Osteocyte (in vitro differentiated cells): Measurements from ENCODE around the gene CYTH1. TPM values are rescaled to one million over a fixed set of nuclear protein-coding genes. Genes with fewer than 3 reads are reported as not detected.
A peak's percentile ranks its signal among the peaks of the same experiment; 100 is the strongest.

Experiments
- DNase-seq: peaks from one replicate; pipeline ENCODE4 v3.0.0; 2021; ENCODE audit warnings: mixed read lengths; ENCODE audit not compliant: unreplicated experiment; ENCODE audit errors: extremely low spot score
- H3K27ac Mint-ChIP-seq: one replicate; pipeline ENCODE4 v1.8.0; 2021; ENCODE audit warnings: mild to moderate bottlenecking, mixed read lengths; ENCODE audit not compliant: unreplicated experiment
- H3K27me3 Mint-ChIP-seq: one replicate; pipeline ENCODE4 v1.8.0; 2021; ENCODE audit warnings: mixed read lengths; ENCODE audit not compliant: unreplicated experiment
- H3K36me3 Mint-ChIP-seq: one replicate; pipeline ENCODE4 v1.8.0; 2021; ENCODE audit warnings: mixed read lengths; ENCODE audit not compliant: unreplicated experiment
- H3K4me1 Mint-ChIP-seq: one replicate; pipeline ENCODE4 v1.8.0; 2021; ENCODE audit warnings: mixed read lengths; ENCODE audit not compliant: unreplicated experiment
- H3K4me3 Mint-ChIP-seq: one replicate; pipeline ENCODE4 v1.8.0; 2021; ENCODE audit warnings: mild to moderate bottlenecking, moderate library complexity, mixed read lengths; ENCODE audit not compliant: unreplicated experiment
- H3K9me3 Mint-ChIP-seq: one replicate; pipeline ENCODE4 v1.8.0; 2021; ENCODE audit warnings: mixed read lengths; ENCODE audit not compliant: unreplicated experiment
- total RNA-seq: library from RNA; stranded (reverse); gene quantifications from 2 replicates; pipeline ENCODE4 v1.2.1, GENCODE V29; 2021
- TF ChIP-seq, protein P1 (sequence below): fragments of 200-600 bp; sonication (generic); IDR thresholded peaks from 2 replicates; pipeline ENCODE4 v1.5.0; 2021; ENCODE audit warnings: antibody characterized with exemption, mild to moderate bottlenecking, moderate library complexity

CYTH1 gene
- total RNA-seq, 1 donor from 2014 or later: 113 TPM

DNA sequence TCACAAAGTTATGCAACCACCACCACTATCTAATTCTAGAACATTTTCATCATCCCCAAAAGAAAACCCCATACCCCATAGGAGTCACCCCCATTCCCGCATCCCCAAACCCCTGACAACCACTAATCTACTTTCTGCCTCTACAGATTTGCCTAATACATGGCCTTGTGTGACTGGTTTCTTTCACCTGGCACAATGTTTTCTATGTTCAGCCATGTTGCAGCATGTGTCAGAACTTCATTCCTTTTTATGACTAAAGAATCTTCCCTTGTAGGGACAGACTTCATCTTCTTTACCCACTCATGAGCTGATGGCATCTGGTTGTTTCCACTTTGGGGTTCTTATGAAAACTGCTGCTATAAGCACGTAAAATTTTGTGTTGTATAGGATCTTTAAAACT is 34.6 kb downstream of the CYTH1 start:
- Mint-ChIP-seq H3K27ac (peak overlapping the region; percentile 32), H3K4me3 (no peak overlapping the region), H3K36me3 (peaks cover 4% of the 10 kb centered on the region), H3K27me3 (no peaks in the 10 kb centered on the region), H3K9me3 (no peaks in the 10 kb centered on the region), H3K4me1 (peaks cover 60% of the 10 kb centered on the region)
- TF ChIP-seq, protein P1, sequence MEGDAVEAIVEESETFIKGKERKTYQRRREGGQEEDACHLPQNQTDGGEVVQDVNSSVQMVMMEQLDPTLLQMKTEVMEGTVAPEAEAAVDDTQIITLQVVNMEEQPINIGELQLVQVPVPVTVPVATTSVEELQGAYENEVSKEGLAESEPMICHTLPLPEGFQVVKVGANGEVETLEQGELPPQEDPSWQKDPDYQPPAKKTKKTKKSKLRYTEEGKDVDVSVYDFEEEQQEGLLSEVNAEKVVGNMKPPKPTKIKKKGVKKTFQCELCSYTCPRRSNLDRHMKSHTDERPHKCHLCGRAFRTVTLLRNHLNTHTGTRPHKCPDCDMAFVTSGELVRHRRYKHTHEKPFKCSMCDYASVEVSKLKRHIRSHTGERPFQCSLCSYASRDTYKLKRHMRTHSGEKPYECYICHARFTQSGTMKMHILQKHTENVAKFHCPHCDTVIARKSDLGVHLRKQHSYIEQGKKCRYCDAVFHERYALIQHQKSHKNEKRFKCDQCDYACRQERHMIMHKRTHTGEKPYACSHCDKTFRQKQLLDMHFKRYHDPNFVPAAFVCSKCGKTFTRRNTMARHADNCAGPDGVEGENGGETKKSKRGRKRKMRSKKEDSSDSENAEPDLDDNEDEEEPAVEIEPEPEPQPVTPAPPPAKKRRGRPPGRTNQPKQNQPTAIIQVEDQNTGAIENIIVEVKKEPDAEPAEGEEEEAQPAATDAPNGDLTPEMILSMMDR: no peak
- DNase-seq: no peak

DNA sequence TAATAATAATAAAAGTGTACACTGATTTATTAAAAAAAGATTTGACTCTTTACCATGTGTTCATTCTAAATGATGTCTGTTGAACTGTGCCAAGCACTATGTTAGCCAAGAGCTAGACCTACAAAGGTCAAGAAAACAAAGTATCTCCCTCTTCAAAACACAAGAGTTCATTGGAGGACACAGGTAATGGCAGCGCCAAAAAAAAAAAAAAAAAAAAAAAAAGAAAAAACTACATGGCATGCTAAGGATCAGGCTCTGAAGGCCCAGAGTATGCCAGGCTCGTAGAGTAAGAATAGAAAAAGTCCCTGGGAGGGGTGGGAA is 35.2 kb downstream of the CYTH1 start:
- TF ChIP-seq, protein P1: no peak
- H3K27ac Mint-ChIP-seq: no peak overlapping the region
- peaks cover 4% of the 10 kb centered on the region for H3K36me3 Mint-ChIP-seq
- no peaks in the 10 kb centered on the region for H3K27me3 Mint-ChIP-seq
- H3K9me3 Mint-ChIP-seq: no peaks in the 10 kb centered on the region
- peaks cover 62% of the 10 kb centered on the region for H3K4me1 Mint-ChIP-seq
- DNase-seq: no peak
- no peak overlapping the region for H3K4me3 Mint-ChIP-seq

DNA sequence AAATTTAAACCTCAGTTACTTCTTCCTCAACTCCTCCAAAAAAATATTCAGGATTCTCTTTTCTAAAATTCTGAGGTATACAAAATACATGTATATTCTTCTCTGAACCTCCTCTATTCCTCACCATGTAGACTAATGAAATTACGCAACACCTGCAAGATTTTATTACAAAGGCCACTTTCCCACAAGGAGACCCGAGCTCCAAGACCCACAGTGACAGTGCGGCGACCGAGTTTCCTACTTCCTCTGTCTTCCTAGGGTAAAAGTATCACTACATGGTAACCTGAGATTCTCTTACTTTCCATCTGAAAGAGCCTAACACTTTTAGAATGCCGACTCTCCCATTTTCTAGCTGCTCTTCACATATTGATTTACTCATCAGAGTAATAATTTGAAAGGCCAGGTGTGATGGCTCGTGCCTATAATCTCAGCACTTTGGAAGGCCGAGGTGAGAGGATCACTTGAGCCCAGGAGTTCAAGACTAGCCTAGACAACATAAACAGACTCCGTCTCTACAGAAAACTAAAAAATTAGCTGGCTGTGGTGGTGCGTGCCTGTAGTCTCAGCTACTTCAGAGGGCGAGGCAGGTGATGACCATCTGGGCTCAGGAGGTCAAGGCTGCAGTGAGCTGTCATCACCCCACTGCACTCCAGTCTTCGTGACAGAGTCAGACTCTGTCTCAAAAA is 35.7 kb downstream of the CYTH1 start:
- DNase-seq: no peak
- Mint-ChIP-seq H3K9me3 (no peaks in the 10 kb centered on the region), H3K4me3 (no peak overlapping the region), H3K27me3 (no peaks in the 10 kb centered on the region), H3K27ac (peak overlapping the region; percentile 46), H3K4me1 (peaks cover 65% of the 10 kb centered on the region), H3K36me3 (peaks cover 4% of the 10 kb centered on the region)
- TF ChIP-seq, protein P1: no peak

DNA sequence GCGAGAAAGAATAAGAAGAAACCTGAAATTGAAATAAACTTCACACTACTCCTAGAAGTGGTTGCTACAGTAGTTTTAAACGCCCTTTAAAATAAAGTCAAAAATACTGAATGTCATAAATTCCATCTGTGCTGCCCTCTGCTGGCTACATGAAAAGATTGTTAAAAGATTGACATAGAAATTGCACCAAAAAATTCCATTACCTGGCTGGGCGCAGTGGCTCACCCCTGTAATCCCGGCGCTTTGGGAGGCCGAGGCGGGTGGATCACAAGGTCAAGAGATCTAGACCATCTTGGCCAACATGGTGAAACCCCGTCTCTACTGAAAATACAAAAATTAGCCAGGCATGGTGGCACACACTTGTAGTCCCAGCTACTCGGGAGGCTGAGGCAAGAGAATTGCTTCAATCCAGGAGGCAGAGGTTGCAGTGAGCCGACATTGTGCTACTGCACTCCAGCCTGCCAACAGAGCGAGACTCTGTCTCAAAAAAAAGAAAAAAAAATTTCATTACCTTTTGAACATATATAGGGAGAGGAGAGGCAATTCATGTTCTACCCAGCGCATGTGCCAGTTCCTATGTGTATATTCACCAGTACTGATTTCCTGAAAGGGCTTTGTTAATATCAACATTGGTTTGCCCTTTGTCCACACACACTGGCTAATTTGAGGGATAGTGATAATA is 36.5 kb downstream of the CYTH1 start:
- no peak for DNase-seq
- H3K27ac Mint-ChIP-seq: peak overlapping the region; percentile 46
- no peaks in the 10 kb centered on the region for H3K9me3 Mint-ChIP-seq
- peaks cover 67% of the 10 kb centered on the region for H3K4me1 Mint-ChIP-seq
- TF ChIP-seq, protein P1: peak; percentile 67
- no peak overlapping the region for H3K4me3 Mint-ChIP-seq
- H3K27me3 Mint-ChIP-seq: no peaks in the 10 kb centered on the region
- peaks cover 4% of the 10 kb centered on the region for H3K36me3 Mint-ChIP-seq

DNA sequence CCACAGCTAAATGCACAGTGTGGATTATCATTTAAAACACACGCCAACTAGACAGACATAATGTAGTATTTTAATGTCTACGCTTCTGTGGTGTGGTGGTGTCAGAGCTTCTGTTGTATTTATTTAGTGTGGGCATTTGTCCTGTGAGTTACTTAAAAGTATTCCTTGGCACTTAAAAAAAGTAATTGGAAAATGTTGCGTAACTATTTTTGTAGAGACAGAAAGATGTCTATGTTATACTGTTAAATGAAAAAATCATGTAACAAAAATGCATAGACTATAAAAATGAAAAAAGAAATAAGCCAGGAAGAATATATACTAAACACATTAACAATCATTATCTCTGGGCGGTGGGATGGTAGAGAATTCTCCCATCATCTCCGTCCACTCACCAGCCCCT is 39.2 kb downstream of the CYTH1 start:
- no peak overlapping the region for H3K4me3 Mint-ChIP-seq
- DNase-seq: no peak
- no peaks in the 10 kb centered on the region for H3K9me3 Mint-ChIP-seq
- peaks cover 68% of the 10 kb centered on the region for H3K4me1 Mint-ChIP-seq
- peaks cover 8% of the 10 kb centered on the region for H3K36me3 Mint-ChIP-seq
- no peak overlapping the region for H3K27ac Mint-ChIP-seq
- TF ChIP-seq, protein P1: no peak
- H3K27me3 Mint-ChIP-seq: no peaks in the 10 kb centered on the region
